H1 (cell line): ENCODE data around the gene GALNT18. TPM values are rescaled to one million over a fixed set of nuclear protein-coding genes. Genes with fewer than 3 reads are reported as not detected.

Experiments
- CTCF ChIA-PET: fragments of 300-600 bp; sonication (Branson Sonifier 250); formaldehyde crosslinking; loops from one replicate; lab custom pipeline; 2021; ENCODE audit not compliant: partially characterized antibody; lab: Charles Lee
- POLR2A ChIA-PET: fragments of 300-600 bp; sonication (Branson Sonifier 250); formaldehyde crosslinking; loops from one replicate; lab custom pipeline; 2021; ENCODE audit warnings: inconsistent platforms; ENCODE audit not compliant: partially characterized antibody; lab: Charles Lee
- DNase-seq, 2 experiments: peaks; one replicate each; pipeline versions ENCODE4 v3.0.0 to v3.0.0-alpha.2; 2010 to 2022; ENCODE audit warnings: low spot score in 2 of 2, low read depth in 1 of 2, mixed read lengths in 1 of 2
- FAIRE-seq: peaks from 2 replicates; lab custom pipeline; 2011; peaks lifted over from hg19 to GRCh38; lab: Jason Lieb, UNC
- H2AFZ ChIP-seq: 2 replicates; pipeline ENCODE4 v1.8.1; 2012; ENCODE audit warnings: low read length, inconsistent platforms
- H2AK5ac ChIP-seq: 2 replicates; pipeline ENCODE4 v1.6.1; 2013; ENCODE audit warnings: low read depth, low read length
- H2BK120ac ChIP-seq: replicated peaks from 2 replicates; pipeline ENCODE3; 2013; ENCODE audit warnings: low read depth, low read length, inconsistent platforms
- H2BK12ac ChIP-seq: 2 replicates; pipeline ENCODE4 v1.6.1; 2013; ENCODE audit warnings: low read depth, low read length
- H2BK15ac ChIP-seq: 2 replicates; pipeline ENCODE4 v1.6.1; 2013; ENCODE audit warnings: low read length
- H2BK20ac ChIP-seq: 2 replicates; pipeline ENCODE4 v1.6.1; 2013; ENCODE audit warnings: low read length
- H2BK5ac ChIP-seq: 2 replicates; pipeline ENCODE4 v1.6.1; 2013; ENCODE audit warnings: low read depth, low read length
- H3K14ac ChIP-seq: 2 replicates; pipeline ENCODE4 v1.6.1; 2013; ENCODE audit warnings: inconsistent platforms; ENCODE audit not compliant: insufficient read length
- H3K18ac ChIP-seq: 2 replicates; pipeline ENCODE4 v1.6.1; 2013; ENCODE audit warnings: low read length; ENCODE audit errors: extremely low read depth
- H3K23ac ChIP-seq: 2 replicates; pipeline ENCODE4 v1.6.1; 2013; ENCODE audit warnings: inconsistent platforms; ENCODE audit not compliant: insufficient read length
- H3K23me2 ChIP-seq: 2 replicates; pipeline ENCODE4 v1.6.1; 2013; ENCODE audit warnings: low read depth, low read length
- H3K27ac ChIP-seq: 2 replicates; pipeline ENCODE4 v1.6.1; 2011; ENCODE audit warnings: low read depth, low read length, inconsistent platforms
- H3K27me3 ChIP-seq, 4 experiments: replicated peaks in 1 of 4; 1 replicate in 1 of 4; 2 replicates in 3 of 4; pipeline versions ENCODE4 v1.6.1 to v1.8.1; 2011 to 2013; ENCODE audit warnings: low read length in 3 of 4, mild to moderate bottlenecking in 3 of 4, inconsistent platforms in 2 of 4, mixed read lengths in 2 of 4, moderate library complexity in 1 of 4; ENCODE audit not compliant: control insufficient read depth in 3 of 4, insufficient read depth in 3 of 4; ENCODE audit errors: extremely low read depth in 1 of 4
- H3K36me3 ChIP-seq, 4 experiments: 2 replicates each; pipeline versions ENCODE4 v1.6.1 to v1.8.1; 2011 to 2013; ENCODE audit warnings: mild to moderate bottlenecking in 4 of 4, low read length in 3 of 4, moderate library complexity in 2 of 4, control low read depth in 1 of 4, inconsistent platforms in 1 of 4; ENCODE audit not compliant: insufficient read depth in 4 of 4, control insufficient read depth in 2 of 4
- H3K4ac ChIP-seq: replicated peaks from 2 replicates; pipeline ENCODE3; 2013; ENCODE audit warnings: low read length, low read depth, mixed read lengths, inconsistent platforms; ENCODE audit not compliant: insufficient read length
- H3K4me1 ChIP-seq, 4 experiments: replicated peaks in 1 of 4; 1 replicate in 1 of 4; 2 replicates in 3 of 4; pipeline versions ENCODE4 v1.6.1 to v1.8.1; 2011 to 2013; ENCODE audit warnings: low read length in 3 of 4, inconsistent platforms in 2 of 4, mixed read lengths in 1 of 4; ENCODE audit not compliant: insufficient read depth in 4 of 4, control insufficient read depth in 3 of 4
- H3K4me2 ChIP-seq, 2 experiments: 2 replicates each; pipeline versions ENCODE4 v1.6.1 to v1.8.1; 2011 to 2013; ENCODE audit warnings: low read depth in 2 of 2, low read length in 2 of 2, control low read depth in 1 of 2, inconsistent platforms in 1 of 2, mild to moderate bottlenecking in 1 of 2; ENCODE audit not compliant: insufficient read depth in 1 of 2
- H3K4me3 ChIP-seq, 4 experiments: fragments of 200-600, 300-600 bp in 1 of 4; sonication (generic), shearing (Covaris generic), sonication (Bioruptor Twin) in 1 of 4; 2 replicates each; pipeline versions ENCODE4 v1.5.1 to v1.8.1; 2011 to 2016; ENCODE audit warnings: low read length in 4 of 4, low read depth in 3 of 4, control low read depth in 2 of 4, inconsistent platforms in 2 of 4, mild to moderate bottlenecking in 2 of 4, mixed read lengths in 1 of 4, moderate library complexity in 1 of 4; ENCODE audit not compliant: insufficient read depth in 2 of 4; ENCODE audit errors: extremely low read depth in 1 of 4
- H3K56ac ChIP-seq: replicated peaks from 2 replicates; pipeline ENCODE3; 2013; ENCODE audit warnings: low read depth, mild to moderate bottlenecking, mixed read lengths, low read length, inconsistent platforms; ENCODE audit not compliant: insufficient read length
- H3K79me1 ChIP-seq: 2 replicates; pipeline ENCODE4 v1.6.1; 2013; ENCODE audit warnings: low read depth, low read length, control low read depth
- H3K79me2 ChIP-seq, 2 experiments: 2 replicates each; pipeline versions ENCODE4 v1.6.1 to v1.8.1; 2012 to 2013; ENCODE audit warnings: low read length in 2 of 2, mild to moderate bottlenecking in 2 of 2, inconsistent platforms in 1 of 2; ENCODE audit not compliant: insufficient read depth in 2 of 2, control insufficient read depth in 1 of 2
- H3K9ac ChIP-seq, 4 experiments: replicated peaks in 1 of 4; 1 replicate in 1 of 4; 2 replicates in 3 of 4; pipeline versions ENCODE4 v1.6.1 to v1.8.1; 2011 to 2013; ENCODE audit warnings: low read depth in 3 of 4, low read length in 3 of 4, control low read depth in 2 of 4, mild to moderate bottlenecking in 2 of 4, moderate library complexity in 2 of 4, inconsistent platforms in 1 of 4; ENCODE audit errors: extremely low read depth in 1 of 4
- H3K9me3 ChIP-seq, 2 experiments: 2 replicates each; pipeline versions ENCODE4 v1.6.1 to v1.8.1; 2012 to 2013; ENCODE audit warnings: mild to moderate bottlenecking in 2 of 2, moderate library complexity in 2 of 2, control low read depth in 1 of 2, inconsistent platforms in 1 of 2, low read depth in 1 of 2, low read length in 1 of 2, mixed read lengths in 1 of 2; ENCODE audit not compliant: insufficient read depth in 2 of 2
- H4K20me1 ChIP-seq, 2 experiments: replicated peaks in 1 of 2; 2 replicates each; pipeline versions ENCODE3 to v1.8.1; 2011 to 2013; ENCODE audit warnings: inconsistent platforms in 2 of 2, low read length in 2 of 2, mild to moderate bottlenecking in 1 of 2; ENCODE audit not compliant: insufficient read depth in 2 of 2, control insufficient read depth in 1 of 2
- H4K5ac ChIP-seq: 2 replicates; pipeline ENCODE4 v1.6.1; 2013; ENCODE audit warnings: low read length, low read depth, mixed read lengths, inconsistent platforms; ENCODE audit not compliant: insufficient read length
- H4K8ac ChIP-seq: 2 replicates; pipeline ENCODE4 v1.8.0; 2013; ENCODE audit warnings: mild to moderate bottlenecking, moderate library complexity, low read length, inconsistent platforms; ENCODE audit not compliant: insufficient read depth; ENCODE audit errors: extremely low read depth
- H4K91ac ChIP-seq: replicated peaks from 2 replicates; pipeline ENCODE3; 2013; ENCODE audit warnings: low read length, mixed read lengths, inconsistent platforms; ENCODE audit not compliant: insufficient read length
- ASH2L ChIP-seq: fragments of 200-600, 300-600 bp; sonication (generic); IDR thresholded peaks from one replicate; pipeline ENCODE4 v1.7.1; 2017; ENCODE audit warnings: low read length
- CHD1 ChIP-seq: IDR thresholded peaks from 2 replicates; pipeline ENCODE4 v1.6.1; 2012; ENCODE audit warnings: low read depth, low read length, improper control_type of control experiment
- EP300 ChIP-seq, 2 experiments: IDR thresholded peaks; 1 replicate in 1 of 2; 2 replicates in 1 of 2; pipeline ENCODE4 v1.6.1; 2011 to 2012; ENCODE audit warnings: low read depth in 2 of 2, low read length in 2 of 2, mild to moderate bottlenecking in 2 of 2, borderline replicate concordance in 1 of 2, inconsistent platforms in 1 of 2, moderate library complexity in 1 of 2
- RBBP5 ChIP-seq: IDR thresholded peaks from 2 replicates; pipeline ENCODE4 v1.7.1; 2012; ENCODE audit warnings: low read depth, mild to moderate bottlenecking, inconsistent platforms, low read length, moderate library complexity, borderline replicate concordance
- SIRT6 ChIP-seq: IDR thresholded peaks from one replicate; pipeline ENCODE4 v1.7.1; 2012; ENCODE audit warnings: low read length, inconsistent platforms
- SP4 ChIP-seq: IDR thresholded peaks from 2 replicates; pipeline ENCODE4 v1.6.1; 2012; ENCODE audit warnings: low read length, inconsistent platforms
- TAF1 ChIP-seq: IDR thresholded peaks from 2 replicates; pipeline ENCODE4 v1.6.1; 2011; ENCODE audit warnings: mild to moderate bottlenecking, low read depth, low read length
- WGBS, 2 experiments: shearing (Covaris generic) in 1 of 2; methylation state at CpG; one replicate each; pipeline versions ENCODE4 v1.1.6 to v1.1.7; 2013 to 2015; ENCODE audit warnings: low lambda C conversion rate in 2 of 2, mixed read lengths in 2 of 2, inconsistent platforms in 1 of 2, low coverage in 1 of 2, missing lambda C conversion rate in 1 of 2; ENCODE audit not compliant: insufficient replicate concordance in 2 of 2, insufficient coverage in 1 of 2, insufficient read length in 1 of 2; ENCODE audit errors: extremely low coverage in 1 of 2, missing lambda C conversion rate in 1 of 2; 5-methylcytosine and 5-hydroxymethylcytosine counted together
- polyA plus RNA-seq, 7 experiments: library from polyadenylated mRNA; depleted of rRNA in 3 of 7; stranded (reverse) in 5 of 7; unstranded in 2 of 7; fragments of >200 nt in 5 of 7; fragments of 200-250 nt in 2 of 7; gene quantifications; 1 replicate in 5 of 7; 2 replicates in 1 of 7; 4 replicates in 1 of 7; pipeline versions ENCODE4 v1.2.1 to v1.2.3, GENCODE V29; 2011 to 2013; ENCODE audit warnings: missing spikeins in 2 of 7, mixed read lengths in 2 of 7
- total RNA-seq: library from RNA; stranded (reverse); fragmentation: NEBNext Ultra II Directional; extraction: Animal tissue kit (Norgen Biotek cat#: 25700); gene quantifications from 2 replicates; pipeline ENCODE4 v1.2.1, GENCODE V29; 2021

The GALNT18 gene
- total and polyA plus RNA-seq, 2 of the 8 experiments (the other 6 are each of a cell fraction or from before 2014, with no cell fraction given), result 6.0 to 9.4 TPM

DNA sequence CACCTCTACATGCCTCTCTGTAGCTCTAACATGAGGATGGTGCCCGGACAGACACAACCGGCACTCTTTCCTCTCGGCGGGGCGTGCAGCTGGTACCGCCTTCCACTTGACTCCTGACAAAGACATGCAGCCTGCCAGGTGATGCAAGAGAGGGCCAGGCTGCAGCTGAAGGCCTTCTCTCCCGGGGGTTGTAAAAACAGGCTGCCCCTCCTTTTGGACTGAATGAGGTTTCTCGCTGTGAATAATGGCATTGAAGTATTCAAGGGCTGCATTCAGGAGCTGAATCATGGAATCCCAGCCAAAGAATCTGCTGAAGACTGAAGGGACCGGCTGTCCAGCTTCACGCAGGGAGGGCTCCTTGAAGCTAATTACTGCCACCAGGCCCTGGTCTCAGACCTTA is 110.9 kb downstream of the GALNT18 start:
- FAIRE-seq (no peak), DNase-seq (no peak)
- Histone ChIP-seq H2BK15ac (no peak overlapping the region), H3K9me3 (no peaks in the 10 kb centered on the region), H3K79me2 (no peaks in the 10 kb centered on the region), H2AFZ (no peak overlapping the region), H3K9ac (no peak overlapping the region), H3K36me3 (no peaks in the 10 kb centered on the region), H3K79me1 (no peaks in the 10 kb centered on the region; the same call in 1 of the 2 replicates), H3K18ac (no peak overlapping the region), H2BK5ac (no peak overlapping the region), H3K4me1 (peaks cover 2 to 17% (median 7%) of the 10 kb centered on the region in 4 experiments; a peak in 6 of 7 replicates), H4K91ac (no peak overlapping the region), H4K8ac (no peak overlapping the region), H3K4me3 (no peak overlapping the region), H3K56ac (no peak overlapping the region), H3K27me3 (no peaks in the 10 kb centered on the region), H3K23ac (no peak overlapping the region), H3K14ac (no peak overlapping the region), H3K23me2 (no peaks in the 10 kb centered on the region), H2BK120ac (no peak overlapping the region), H2BK20ac (no peak overlapping the region), H3K4ac (no peak overlapping the region), H4K20me1 (peaks cover 0 to 1% of the 10 kb centered on the region in 2 experiments), H2AK5ac (no peak overlapping the region), H3K4me2 (no peak overlapping the region), H3K27ac (no peak overlapping the region), H2BK12ac (no peak overlapping the region), H4K5ac (no peak overlapping the region)
- CTCF ChIA-PET, result interaction anchor here (0.7 to 1.9 kb wide), 11 partner anchors 9 to 110 kb away, joined by 3 to 7 read pairs (median 3); no protein-coding TSS in a partner anchor
- WGBS, 2 experiments, result 82% methylated on average over 10 of the region's 10 CpGs; no CpG with 5 or more reads in 1 of the 2 experiments
- POLR2A ChIA-PET, result interaction anchor here (0.9 kb wide), 1 partner anchor 8 kb away, joined by 4 read pairs; no protein-coding TSS in a partner anchor
- no peak for TF ChIP-seq RBBP5
- TF ChIP-seq SP4, result no peak
- TF ChIP-seq ASH2L, result no peak
- no peak for TF ChIP-seq EP300 (IDR thresholded peaks at IDR 0.05; ENCODE audit: borderline replicate concordance in 1 of 2, low read depth in 2 of 2, low read length in 2 of 2)
- no peak for TF ChIP-seq SIRT6
- TF ChIP-seq CHD1, result no peak
- no peak for TF ChIP-seq TAF1
